GM21447 (cell line): ENCODE measurements around the gene MYH11.
"Not testable (repeated sequence)": the region's sequence is repeated elsewhere in the genome, so short reads cannot be mapped to it uniquely, and the experiment has no call there.

Experiments used
- ATAC-seq: cut with Tn5 transposase; IDR thresholded peaks from one replicate; pipeline ENCODE4 v1.9.1; 2021; ENCODE audit not compliant: unreplicated experiment

Gene MYH11

GRCh38 chr16:15846510-15846909 lies 10.3 kb downstream of the MYH11 start:
- no peak for ATAC-seq

- ATAC-seq: no peak
Measured at GRCh38 chr16:15843635-15844279, 13.1 kb downstream of the MYH11 start.

DNA sequence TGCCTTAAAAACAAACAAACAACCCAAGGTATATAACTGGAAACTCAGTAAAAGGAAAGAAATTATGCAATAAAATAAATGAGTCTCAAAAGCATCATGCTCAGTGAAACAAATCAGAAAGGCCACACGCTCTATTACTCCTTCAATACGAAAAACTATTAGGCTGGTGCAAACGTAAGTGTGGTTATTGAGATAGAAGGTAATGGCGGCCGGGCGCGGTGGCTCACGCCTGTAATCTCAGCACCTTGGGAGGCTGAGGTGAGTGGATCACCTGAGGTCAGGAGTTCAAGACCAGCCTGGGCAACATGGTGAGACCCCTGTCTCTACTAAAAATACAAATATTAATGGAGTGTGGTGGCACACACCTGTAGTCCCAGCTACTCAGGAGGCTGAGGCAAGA lies 17.6 kb downstream of the MYH11 start:
- not testable (repeated sequence) for ATAC-seq

DNA sequence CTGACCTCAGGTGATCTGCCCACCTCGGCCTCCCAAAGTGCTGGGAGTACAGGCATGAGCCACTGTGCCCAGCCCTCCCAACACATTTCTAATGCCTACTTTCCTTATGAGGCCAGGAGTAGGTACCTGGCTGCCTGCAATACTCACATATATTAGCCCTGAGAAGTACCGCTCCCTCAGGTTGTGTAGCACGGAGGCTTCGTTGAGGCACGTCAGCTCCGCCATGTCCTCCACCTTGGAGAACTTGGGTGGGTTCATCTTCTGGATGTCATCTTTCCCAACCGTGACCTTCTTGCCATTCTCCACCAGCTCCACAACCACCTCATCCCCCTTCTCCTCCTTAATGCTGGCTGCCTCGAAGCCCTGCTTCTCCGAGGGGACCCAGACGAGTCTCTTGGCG lies 19.1 kb downstream of the MYH11 start:
- ATAC-seq: no peak

DNA sequence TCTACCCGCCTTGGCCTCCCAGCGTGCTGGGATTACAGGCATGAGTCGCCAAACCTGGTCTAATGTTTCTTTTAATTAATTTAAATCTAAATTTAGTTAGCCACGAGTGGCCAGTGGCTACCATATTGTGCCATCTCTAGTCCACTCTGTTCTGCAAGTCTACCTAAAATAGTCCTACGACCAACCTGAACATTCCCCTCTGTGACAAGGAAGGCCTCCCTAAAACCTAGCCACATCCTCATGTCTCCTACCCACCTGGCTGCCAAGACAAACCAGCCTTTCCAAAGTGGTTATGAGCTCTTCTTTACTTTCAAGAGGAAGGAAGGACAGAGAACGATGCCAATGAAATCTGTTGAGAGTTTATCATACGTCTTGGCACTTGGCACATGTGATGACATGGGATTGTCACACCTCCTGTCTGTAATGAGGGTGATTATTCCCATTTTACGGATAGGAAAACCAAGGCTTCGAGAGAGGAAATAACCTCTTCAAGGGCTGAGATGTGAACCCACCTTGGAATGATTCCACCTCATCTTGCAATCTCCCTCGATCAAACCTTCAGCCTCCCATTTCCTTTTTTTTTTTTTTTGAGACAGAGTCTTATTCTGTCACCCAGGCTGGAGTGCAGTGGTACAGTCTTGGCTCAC lies 19.7 kb downstream of the MYH11 start:
- ATAC-seq: no peak

- no peak for ATAC-seq
Measured at GRCh38 chr16:15836074-15836473, 20.8 kb downstream of the MYH11 start.

DNA sequence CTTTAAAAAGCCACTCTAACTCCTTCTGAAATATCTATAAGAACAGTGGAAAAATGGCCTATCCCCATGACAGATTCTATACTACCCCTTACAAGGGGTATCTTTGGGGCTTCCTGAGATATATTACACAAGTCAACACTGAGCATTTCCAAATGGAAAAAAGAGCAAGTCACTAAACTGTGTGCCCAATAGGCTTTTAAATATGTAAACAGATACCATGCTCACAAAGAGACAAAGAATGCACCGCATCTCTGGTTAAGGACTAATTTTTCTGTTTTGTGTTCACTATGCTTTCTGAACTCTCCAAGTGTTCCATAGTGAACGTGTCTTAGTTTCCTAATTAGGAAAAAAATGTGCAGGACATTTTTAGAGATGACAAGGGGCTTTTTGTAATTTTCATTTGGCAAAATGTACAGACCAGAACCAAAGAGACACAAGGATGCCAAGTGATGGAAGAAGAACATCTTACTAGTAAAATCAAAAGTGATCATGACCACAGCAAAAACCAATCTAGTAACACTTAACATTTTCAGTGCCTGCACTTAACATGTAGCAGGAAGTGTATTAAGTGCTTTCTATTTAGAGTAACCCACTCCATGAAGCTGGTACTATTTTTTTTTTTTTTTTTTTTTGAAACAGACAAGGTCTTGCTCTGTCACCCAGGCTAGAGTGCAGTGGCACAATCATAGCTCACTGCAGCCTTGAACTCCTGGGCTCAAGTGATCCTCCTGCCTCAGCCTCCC lies 21.5 kb downstream of the MYH11 start:
- ATAC-seq: no peak

GRCh38 chr16:15834502-15834901 lies 22.3 kb downstream of the MYH11 start:
- no peak for ATAC-seq

GRCh38 chr16:15833541-15833940 lies 23.3 kb downstream of the MYH11 start:
- no peak for ATAC-seq

DNA sequence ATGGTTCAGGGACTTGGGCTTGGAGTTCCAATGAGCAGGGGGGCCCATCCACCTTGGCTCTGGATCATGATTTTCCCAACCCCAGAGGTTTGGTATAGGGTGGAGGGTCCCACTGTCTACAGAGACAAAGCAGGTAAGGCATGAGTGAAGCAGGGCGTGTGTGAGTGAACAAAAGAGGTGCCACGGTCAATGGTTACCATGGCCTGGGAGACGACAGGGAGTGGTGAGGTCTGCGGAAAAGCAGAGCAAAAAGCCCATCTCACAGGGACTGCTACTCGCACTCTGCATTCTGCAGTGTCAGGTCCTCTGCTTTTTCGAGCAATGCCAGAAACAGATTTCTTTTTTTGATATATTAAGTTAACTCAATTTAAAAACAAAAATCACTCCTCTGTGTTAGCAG lies 24.6 kb downstream of the MYH11 start:
- no peak for ATAC-seq

GRCh38 chr16:15830832-15831451 lies 25.9 kb downstream of the MYH11 start:
- ATAC-seq: no peak

DNA sequence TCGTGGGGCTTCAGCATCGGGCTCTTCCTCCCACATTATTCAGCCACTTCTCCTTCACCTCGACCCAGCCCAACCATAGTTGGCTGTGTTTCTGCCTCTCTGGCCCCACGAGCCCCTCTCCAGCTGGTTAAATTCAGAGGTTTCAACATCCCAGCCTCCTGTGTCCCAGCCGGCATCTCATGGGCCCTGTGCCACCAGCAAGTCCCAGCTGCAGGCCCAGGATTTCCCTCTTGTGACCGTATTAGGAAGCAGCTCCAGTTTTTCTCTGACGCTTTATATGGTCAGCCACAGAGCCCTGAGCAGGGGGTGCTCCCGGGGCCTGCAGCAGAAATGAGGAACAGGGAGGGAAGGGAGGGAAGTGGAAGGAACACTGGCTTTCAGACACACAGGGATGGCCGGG lies 27.4 kb downstream of the MYH11 start:
- ATAC-seq: no peak

GRCh38 chr16:15827709-15828343 lies 29.0 kb downstream of the MYH11 start:
- ATAC-seq: no peak

DNA sequence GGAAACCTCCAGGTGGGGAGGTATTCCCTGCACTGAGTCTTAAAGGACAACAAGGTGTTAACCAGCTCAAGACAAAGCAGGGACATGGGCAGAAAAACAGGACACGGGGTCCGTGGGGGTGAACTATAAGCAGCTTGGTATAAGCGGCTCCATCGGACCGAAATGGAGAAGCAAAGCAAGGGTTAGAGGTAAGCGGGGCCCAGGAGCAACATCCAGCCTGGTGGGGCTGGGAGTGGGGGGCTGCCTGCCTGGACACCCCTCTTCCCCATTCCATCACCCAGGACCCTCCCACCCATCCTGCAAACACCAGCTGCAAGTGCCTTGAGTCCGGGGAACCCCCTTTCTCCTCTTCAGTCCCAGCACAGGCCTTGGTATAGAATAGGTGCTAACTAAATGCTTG lies 29.5 kb downstream of the MYH11 start:
- ATAC-seq: no peak

GRCh38 chr16:15825750-15826305 lies 31.0 kb downstream of the MYH11 start:
- no peak for ATAC-seq

GRCh38 chr16:15822957-15823356 lies 33.9 kb downstream of the MYH11 start:
- no peak for ATAC-seq

DNA sequence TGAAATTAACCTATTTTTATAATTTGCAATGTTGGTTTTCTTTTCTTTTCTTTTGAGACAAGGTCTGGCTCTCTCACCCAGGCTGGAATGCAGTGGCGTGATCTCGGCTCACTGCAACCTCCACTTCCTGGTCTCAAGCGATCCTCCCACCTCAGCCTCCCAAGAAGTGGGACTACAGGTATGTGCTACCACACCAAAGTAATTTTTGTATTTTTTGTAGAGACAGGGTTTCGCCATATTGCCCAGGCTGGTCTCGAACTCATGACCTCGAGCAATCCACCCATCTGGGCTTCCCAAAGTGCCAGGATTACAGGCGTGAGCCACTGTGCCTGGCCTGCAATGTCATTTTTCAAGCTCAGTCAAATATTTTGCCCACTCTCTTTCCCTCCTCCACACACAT lies 36.0 kb downstream of the MYH11 start:
- no peak for ATAC-seq

GRCh38 chr16:15819046-15819445 lies 37.8 kb downstream of the MYH11 start:
- ATAC-seq: no peak

DNA sequence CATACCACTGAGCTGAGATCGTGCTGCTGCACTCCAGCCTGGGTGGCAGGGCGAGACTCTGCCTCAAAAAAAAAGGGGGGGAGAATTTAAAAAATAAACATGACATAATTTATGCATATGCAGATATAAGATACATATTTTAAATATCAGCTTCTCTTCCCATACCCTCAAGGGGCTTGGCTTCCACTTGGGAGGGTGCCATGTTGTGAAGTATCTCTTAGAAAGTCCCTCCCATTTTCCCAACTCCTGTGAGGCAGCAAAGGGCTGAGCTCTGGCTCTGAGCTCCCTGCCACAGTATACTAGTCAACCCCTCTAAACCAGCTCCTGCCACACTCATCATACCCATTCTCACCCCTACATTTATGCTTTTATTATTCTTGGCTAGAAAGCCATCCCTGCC lies 39.4 kb downstream of the MYH11 start:
- no peak for ATAC-seq

DNA sequence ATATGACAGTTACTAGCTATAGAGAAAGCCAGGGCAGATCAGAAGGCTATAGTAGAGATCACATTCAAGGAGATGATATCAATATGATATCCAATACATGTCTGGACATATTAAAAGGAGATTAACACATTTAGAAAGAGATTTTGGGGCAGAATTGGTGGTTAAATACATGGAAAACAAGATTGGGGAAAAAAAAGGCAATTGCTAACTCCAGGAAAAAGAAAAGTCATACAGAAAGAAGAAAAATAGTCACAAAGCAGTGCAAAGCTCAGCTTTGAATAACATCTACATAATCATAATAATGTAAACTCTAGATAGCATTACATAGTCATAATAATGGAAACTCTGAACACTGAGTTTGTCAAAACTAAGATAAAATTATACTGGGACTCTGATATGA lies 40.6 kb downstream of the MYH11 start:
- no peak for ATAC-seq

DNA sequence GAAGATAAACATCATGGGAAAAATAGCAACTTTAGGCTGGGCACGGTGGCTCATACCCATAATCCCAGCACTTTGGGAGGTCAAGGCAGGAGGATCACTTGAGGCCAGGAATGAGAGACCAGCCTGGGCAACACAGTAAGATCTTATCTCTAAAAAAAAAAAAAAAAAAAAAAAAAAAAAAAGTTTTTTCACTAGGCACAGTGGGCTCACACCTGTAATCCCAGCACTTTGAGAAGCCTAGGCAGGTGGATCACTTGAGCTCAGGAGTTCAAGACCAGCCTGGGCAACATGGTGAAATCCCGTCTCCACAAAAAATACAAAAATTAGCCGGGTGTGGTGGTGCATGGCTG lies 44.5 kb downstream of the MYH11 start:
- ATAC-seq: not testable (repeated sequence)
